Keratinocyte (primary cell): ENCODE measurements around the gene SLC25A21.

Experiments
- EZH2 ChIP-seq: IDR thresholded peaks from one replicate; pipeline ENCODE4 v1.6.1; 2012; ENCODE audit warnings: inconsistent platforms, mild to moderate bottlenecking, low read length, moderate library complexity
- TF ChIP-seq, protein P1 (sequence below), 3 experiments: IDR thresholded peaks in 1 of 3; conservative IDR thresholded peaks in 1 of 3; optimal IDR thresholded peaks in 1 of 3; 2 replicates in 2 of 3; 3 replicates in 1 of 3; pipeline versions ENCODE3 to v1.5.1; 2011; ENCODE audit warnings: low read length in 3 of 3, mild to moderate bottlenecking in 3 of 3, moderate library complexity in 2 of 3, control low read depth in 1 of 3, inconsistent platforms in 1 of 3; ENCODE audit not compliant: insufficient read depth in 2 of 3; ENCODE audit errors: extremely low read depth in 1 of 3

DNA sequence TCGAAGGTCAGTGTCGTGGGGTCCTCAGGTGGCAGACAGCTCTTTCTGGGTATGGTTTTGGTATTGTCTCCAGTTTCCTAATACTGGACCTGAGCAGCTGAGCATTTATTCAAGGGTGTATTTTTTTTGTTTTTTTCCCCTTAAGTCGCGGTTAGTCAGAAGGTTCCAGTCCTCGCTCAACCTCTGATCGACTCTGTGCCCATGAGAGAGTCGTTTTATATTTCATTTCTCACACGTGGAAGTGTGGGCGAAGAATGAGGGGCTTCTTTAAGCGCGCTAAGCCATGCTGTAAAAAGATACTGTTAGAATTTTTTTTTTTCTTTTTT, 25.8 kb upstream of the SLC25A21 start:
- TF ChIP-seq, protein P1, sequence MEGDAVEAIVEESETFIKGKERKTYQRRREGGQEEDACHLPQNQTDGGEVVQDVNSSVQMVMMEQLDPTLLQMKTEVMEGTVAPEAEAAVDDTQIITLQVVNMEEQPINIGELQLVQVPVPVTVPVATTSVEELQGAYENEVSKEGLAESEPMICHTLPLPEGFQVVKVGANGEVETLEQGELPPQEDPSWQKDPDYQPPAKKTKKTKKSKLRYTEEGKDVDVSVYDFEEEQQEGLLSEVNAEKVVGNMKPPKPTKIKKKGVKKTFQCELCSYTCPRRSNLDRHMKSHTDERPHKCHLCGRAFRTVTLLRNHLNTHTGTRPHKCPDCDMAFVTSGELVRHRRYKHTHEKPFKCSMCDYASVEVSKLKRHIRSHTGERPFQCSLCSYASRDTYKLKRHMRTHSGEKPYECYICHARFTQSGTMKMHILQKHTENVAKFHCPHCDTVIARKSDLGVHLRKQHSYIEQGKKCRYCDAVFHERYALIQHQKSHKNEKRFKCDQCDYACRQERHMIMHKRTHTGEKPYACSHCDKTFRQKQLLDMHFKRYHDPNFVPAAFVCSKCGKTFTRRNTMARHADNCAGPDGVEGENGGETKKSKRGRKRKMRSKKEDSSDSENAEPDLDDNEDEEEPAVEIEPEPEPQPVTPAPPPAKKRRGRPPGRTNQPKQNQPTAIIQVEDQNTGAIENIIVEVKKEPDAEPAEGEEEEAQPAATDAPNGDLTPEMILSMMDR (optimal IDR thresholded peaks at IDR 0.05 in 1 of 3, IDR thresholded peaks at IDR 0.05 in 1 of 3, conservative IDR thresholded peaks at IDR 0.05 in 1 of 3; ENCODE audit: extremely low read depth in 1 of 3, insufficient read depth in 2 of 3, low read length in 3 of 3) = no peak
- no peak for TF ChIP-seq EZH2
